GM12873 (cell line): ENCODE measurements around the gene SEMA3B.

Source experiments
- CTCF ChIP-seq: IDR thresholded peaks from 2 replicates; pipeline ENCODE4 v1.5.1; 2012; ENCODE audit warnings: low read depth, mild to moderate bottlenecking, moderate library complexity, low read length, control low read depth; ENCODE audit not compliant: insufficient read depth; ENCODE audit errors: missing control alignments

SEMA3B gene

GRCh38 chr3:50260942-50261441 is 8.0 kb upstream of the SEMA3B start:
- TF ChIP-seq CTCF: no peak

- no peak for TF ChIP-seq CTCF
These were observed 7.4 kb upstream of the SEMA3B start for GRCh38 chr3:50261505-50261904.

GRCh38 chr3:50262778-50263177 is 6.2 kb upstream of the SEMA3B start:
- TF ChIP-seq CTCF: no peak

GRCh38 chr3:50263478-50264382 is 5.2 kb upstream of the SEMA3B start:
- no peak for TF ChIP-seq CTCF

- TF ChIP-seq CTCF: no peak
These were observed 4.5 kb upstream of the SEMA3B start for GRCh38 chr3:50264383-50264963.

- no peak for TF ChIP-seq CTCF
These were observed 3.9 kb upstream of the SEMA3B start for GRCh38 chr3:50264964-50265485.

GRCh38 chr3:50265571-50265970 is 3.4 kb upstream of the SEMA3B start:
- TF ChIP-seq CTCF: no peak
